K562 (cell line): Measurements from ENCODE around the gene ZNF749. TPM values are rescaled to one million over a fixed set of nuclear protein-coding genes. Genes with fewer than 3 reads are reported as not detected.

ENCODE experiments used
- BCOR ChIP-seq: fragments of 450-650 bp; IDR thresholded peaks from 2 replicates; pipeline ENCODE4 v1.6.1; 2016
- CBFB ChIP-seq: sonication (generic); formaldehyde crosslinking; IDR thresholded peaks from 2 replicates; pipeline ENCODE4 v1.4.0; 2020; ENCODE audit warnings: mild to moderate bottlenecking, missing genetic modification reagents
- CBX3 ChIP-seq, 2 experiments: IDR thresholded peaks; 1 replicate in 1 of 2; 2 replicates in 1 of 2; pipeline ENCODE4 v1.6.1; 2012; ENCODE audit warnings: inconsistent platforms in 2 of 2, low read length in 2 of 2, borderline replicate concordance in 1 of 2, control low read depth in 1 of 2
- ESRRA ChIP-seq: fragments of 450-650 bp; IDR thresholded peaks from 2 replicates; pipeline ENCODE4 v1.6.1; 2014; ENCODE audit warnings: low read depth, mild to moderate bottlenecking, moderate library complexity, borderline replicate concordance
- FOS ChIP-seq: IDR thresholded peaks from 3 replicates; pipeline ENCODE4 v1.6.1; 2011; ENCODE audit not compliant: insufficient read length; ENCODE audit errors: extremely low read depth
- FOSL1 ChIP-seq: fragments of 200-800 bp; sonication (Bioruptor generic); conservative IDR thresholded peaks from 2 replicates; pipeline ENCODE4 v1.6.1; 2016; ENCODE audit warnings: missing genetic modification characterization, missing compliant biosample characterization
- HMGN3 ChIP-seq: IDR thresholded peaks from 2 replicates; pipeline ENCODE4 v1.6.1; 2011; ENCODE audit warnings: borderline replicate concordance, low read depth, mild to moderate bottlenecking, mixed read lengths, low read length; ENCODE audit not compliant: insufficient read length; ENCODE audit errors: extremely low read depth
- L3MBTL2 ChIP-seq: fragments of 450-650 bp; IDR thresholded peaks from 2 replicates; pipeline ENCODE4 v1.6.1; 2016; ENCODE audit warnings: mild to moderate bottlenecking, moderate library complexity
- MAFG ChIP-seq: fragments of 450-650 bp; conservative IDR thresholded peaks from 2 replicates; pipeline ENCODE4 v1.6.1; 2016; ENCODE audit warnings: missing genetic modification characterization, missing compliant biosample characterization
- MAZ ChIP-seq, 2 experiments: fragments of 450-650 bp in 1 of 2; sonication (generic) in 1 of 2; formaldehyde crosslinking; IDR thresholded peaks in 1 of 2; conservative IDR thresholded peaks in 1 of 2; 2 replicates each; pipeline versions ENCODE4 v1.4.0 to v1.5.0; 2020; ENCODE audit warnings: mild to moderate bottlenecking in 1 of 2, missing genetic modification reagents in 1 of 2
- MBD2 ChIP-seq: sonication (generic); IDR thresholded peaks from 2 replicates; pipeline ENCODE4 v1.6.1; 2016; ENCODE audit warnings: low read depth, borderline replicate concordance
- MEF2D ChIP-seq: conservative IDR thresholded peaks from 2 replicates; pipeline ENCODE4 v1.6.1; 2016; ENCODE audit warnings: low read depth, missing genetic modification characterization, missing compliant biosample characterization
- NFYB ChIP-seq: IDR thresholded peaks from 2 replicates; pipeline ENCODE4 v1.6.1; 2011; ENCODE audit warnings: mild to moderate bottlenecking, moderate library complexity; ENCODE audit not compliant: insufficient read length; ENCODE audit errors: extremely low read depth
- NR1H2 ChIP-seq: sonication (generic); formaldehyde crosslinking; IDR thresholded peaks from 2 replicates; pipeline ENCODE4 v1.4.0; 2020; ENCODE audit warnings: mild to moderate bottlenecking, missing genetic modification reagents
- PHF21A ChIP-seq: fragments of 450-650 bp; IDR thresholded peaks from 2 replicates; pipeline ENCODE4 v1.6.1; 2017; ENCODE audit warnings: low read depth, borderline replicate concordance
- PPARD ChIP-seq: fragments of 250-450 bp; sonication (Bioruptor Pico); IDR thresholded peaks from 2 replicates; pipeline ENCODE4 v1.8.0; 2022; ENCODE audit warnings: inconsistent platforms, mild to moderate bottlenecking, moderate library complexity
- RUNX1 ChIP-seq: sonication (generic); IDR thresholded peaks from 2 replicates; pipeline ENCODE4 v1.6.1; 2016; ENCODE audit warnings: antibody characterized with exemption, low read depth
- SP2 ChIP-seq: IDR thresholded peaks from 2 replicates; pipeline ENCODE4 v1.6.1; 2011; ENCODE audit warnings: mild to moderate bottlenecking, low read depth, low read length, moderate library complexity; ENCODE audit not compliant: poor library complexity, severe bottlenecking; ENCODE audit errors: extremely low read depth
- YY1 ChIP-seq, 3 experiments: IDR thresholded peaks; 2 replicates each; pipeline ENCODE4 v1.6.1; 2011; ENCODE audit warnings: low read length in 2 of 3, mild to moderate bottlenecking in 2 of 3, moderate library complexity in 2 of 3, borderline replicate concordance in 1 of 3, control low read depth in 1 of 3, low read depth in 1 of 3; ENCODE audit not compliant: insufficient read depth in 3 of 3, insufficient replicate concordance in 2 of 3, control insufficient read depth in 1 of 3, insufficient read length in 1 of 3; ENCODE audit errors: extremely low read depth in 1 of 3
- ZFX ChIP-seq: sonication (generic); formaldehyde crosslinking; IDR thresholded peaks from 2 replicates; pipeline ENCODE4 v1.8.0; 2022; ENCODE audit warnings: mild to moderate bottlenecking, missing genetic modification reagents, moderate library complexity
- ZKSCAN8 ChIP-seq: fragments of 200-800 bp; sonication (Bioruptor generic); IDR thresholded peaks from 2 replicates; pipeline ENCODE4 v1.6.1; 2016; ENCODE audit warnings: missing genetic modification characterization, missing compliant biosample characterization
- ZNF232 ChIP-seq: sonication (generic); formaldehyde crosslinking; IDR thresholded peaks from 2 replicates; pipeline ENCODE4 v1.8.0; 2022; ENCODE audit warnings: mild to moderate bottlenecking, missing genetic modification reagents
- ZNF384 ChIP-seq: IDR thresholded peaks from 2 replicates; pipeline ENCODE4 v1.6.1; 2012; ENCODE audit warnings: low read depth, low read length, improper control_type of control experiment
- ZNF668 ChIP-seq: fragments of 250-450 bp; sonication (Bioruptor Pico); IDR thresholded peaks from 2 replicates; pipeline ENCODE4 v1.8.0; 2022; ENCODE audit warnings: mild to moderate bottlenecking, inconsistent platforms
- polyA plus RNA-seq, 8 experiments: library from polyadenylated mRNA; depleted of rRNA in 4 of 8; stranded (reverse) in 5 of 8; unstranded in 3 of 8; fragments of >200 nt; fragmentation: Nextera tagmentation in 2 of 8; fragmentation: Illumina TruSeq in 1 of 8; extraction: Ambion mirVana in 2 of 8; extraction: Trizol in 1 of 8; gene quantifications; 2 replicates each; pipeline versions ENCODE4 v1.2.1 to v1.2.3, GENCODE V29; 2011 to 2014; ENCODE audit warnings: inconsistent platforms in 1 of 8, missing spikeins in 1 of 8
- total RNA-seq, 7 experiments: library from RNA; depleted of rRNA in 6 of 7; stranded (reverse); fragments of >200 nt in 6 of 7; fragmentation: Illumina TruSeq in 2 of 7; extraction: Trizol in 2 of 7; gene quantifications; 2 replicates each; pipeline versions ENCODE4 v1.2.1 to v1.2.3, GENCODE V29; 2011 to 2021; ENCODE audit warnings: low replicate concordance in 1 of 7
- TF ChIP-seq, protein P1 (sequence below): fragments of 450-650 bp; IDR thresholded peaks from 2 replicates; pipeline ENCODE4 v1.6.1; 2018; ENCODE audit warnings: mild to moderate bottlenecking, low read depth; ENCODE audit not compliant: partially characterized antibody
- TF ChIP-seq, protein P2 (sequence below): fragments of 200-800 bp; sonication (Bioruptor generic); IDR thresholded peaks from 2 replicates; pipeline ENCODE4 v1.6.1; 2017; ENCODE audit warnings: missing genetic modification characterization, missing compliant biosample characterization

The ZNF749 gene
- total and polyA plus RNA-seq, 9 of the 15 experiments (the other 6 are each of a cell fraction or from before 2014, with no cell fraction given) = 5.3 to 33.2 (median 15.0) TPM

DNA sequence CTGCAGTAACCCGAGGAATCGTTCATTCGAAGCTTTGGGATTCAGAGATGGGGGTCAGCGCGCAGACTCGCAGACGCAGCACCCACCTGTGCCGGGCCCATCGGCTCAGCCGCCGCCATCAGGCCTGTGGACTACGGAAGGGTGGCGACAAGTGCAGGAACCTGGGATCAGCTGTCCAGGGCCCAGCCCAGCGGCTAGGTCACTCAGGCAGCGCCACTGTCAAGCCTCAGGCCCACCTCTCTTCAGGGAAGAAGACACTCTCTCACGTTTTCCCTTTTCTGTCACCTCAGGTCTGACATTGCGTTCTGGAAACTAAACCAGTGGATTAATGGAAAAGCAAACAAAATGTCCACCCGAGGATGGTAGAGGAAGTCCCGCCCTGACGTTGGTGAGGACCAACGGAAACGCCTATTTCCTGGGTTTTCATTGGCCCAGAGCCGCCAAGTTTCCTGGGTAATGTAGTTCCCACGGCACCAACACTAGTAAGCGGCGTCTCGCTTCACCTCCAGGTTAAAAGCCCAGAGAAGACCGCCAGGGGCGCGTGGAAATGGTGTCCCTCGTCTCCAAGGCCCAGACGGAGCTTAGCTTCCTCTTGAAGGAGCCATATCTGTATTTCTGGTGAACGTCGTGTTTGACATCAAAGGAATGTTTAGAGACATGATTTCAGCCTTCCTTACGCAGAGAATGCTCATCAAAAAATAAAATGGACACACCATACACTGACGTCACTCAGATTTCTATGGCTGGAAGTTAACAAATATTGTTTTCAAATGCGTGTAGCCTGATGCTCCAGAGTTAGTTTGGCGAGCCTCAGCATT, 42.3 kb downstream of the ZNF749 start, which contains the start of gene ZNF772 (continued):
- no peak for TF ChIP-seq MAFG
- no peak for TF ChIP-seq RUNX1
- no peak for TF ChIP-seq CBFB (CRISPR knock-in tag)
- no peak for TF ChIP-seq ZKSCAN8 (CRISPR knock-in tag)
- no peak for TF ChIP-seq PHF21A
- TF ChIP-seq FOS = peak; percentile 48
- TF ChIP-seq NFYB = peak; percentile 24
- TF ChIP-seq ESRRA = no peak
- TF ChIP-seq, protein P1, sequence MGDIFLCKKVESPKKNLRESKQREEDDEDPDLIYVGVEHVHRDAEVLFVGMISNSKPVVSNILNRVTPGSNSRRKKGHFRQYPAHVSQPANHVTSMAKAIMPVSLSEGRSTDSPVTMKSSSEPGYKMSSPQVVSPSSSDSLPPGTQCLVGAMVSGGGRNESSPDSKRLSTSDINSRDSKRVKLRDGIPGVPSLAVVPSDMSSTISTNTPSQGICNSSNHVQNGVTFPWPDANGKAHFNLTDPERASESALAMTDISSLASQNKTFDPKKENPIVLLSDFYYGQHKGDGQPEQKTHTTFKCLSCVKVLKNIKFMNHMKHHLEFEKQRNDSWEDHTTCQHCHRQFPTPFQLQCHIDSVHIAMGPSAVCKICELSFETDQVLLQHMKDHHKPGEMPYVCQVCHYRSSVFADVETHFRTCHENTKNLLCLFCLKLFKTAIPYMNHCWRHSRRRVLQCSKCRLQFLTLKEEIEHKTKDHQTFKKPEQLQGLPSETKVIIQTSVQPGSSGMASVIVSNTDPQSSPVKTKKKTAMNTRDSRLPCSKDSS = no peak
- peak; percentile 89 for TF ChIP-seq MBD2
- no peak for TF ChIP-seq MEF2D
- no peak for TF ChIP-seq MAZ (CRISPR knock-in tag; conservative IDR thresholded peaks at IDR 0.05 in 1 of 2, IDR thresholded peaks at IDR 0.05 in 1 of 2)
- TF ChIP-seq L3MBTL2 = peak; percentile 58
- TF ChIP-seq, protein P2, sequence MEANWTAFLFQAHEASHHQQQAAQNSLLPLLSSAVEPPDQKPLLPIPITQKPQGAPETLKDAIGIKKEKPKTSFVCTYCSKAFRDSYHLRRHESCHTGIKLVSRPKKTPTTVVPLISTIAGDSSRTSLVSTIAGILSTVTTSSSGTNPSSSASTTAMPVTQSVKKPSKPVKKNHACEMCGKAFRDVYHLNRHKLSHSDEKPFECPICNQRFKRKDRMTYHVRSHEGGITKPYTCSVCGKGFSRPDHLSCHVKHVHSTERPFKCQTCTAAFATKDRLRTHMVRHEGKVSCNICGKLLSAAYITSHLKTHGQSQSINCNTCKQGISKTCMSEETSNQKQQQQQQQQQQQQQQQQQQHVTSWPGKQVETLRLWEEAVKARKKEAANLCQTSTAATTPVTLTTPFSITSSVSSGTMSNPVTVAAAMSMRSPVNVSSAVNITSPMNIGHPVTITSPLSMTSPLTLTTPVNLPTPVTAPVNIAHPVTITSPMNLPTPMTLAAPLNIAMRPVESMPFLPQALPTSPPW (CRISPR knock-in tag) = no peak
- no peak for TF ChIP-seq NR1H2 (CRISPR knock-in tag)
- no peak for TF ChIP-seq HMGN3
- no peak for TF ChIP-seq PPARD (CRISPR knock-in tag)
- TF ChIP-seq SP2 = peak; percentile 60
- TF ChIP-seq ZNF232 = no peak
- TF ChIP-seq YY1 (IDR thresholded peaks at IDR 0.05; ENCODE audit: borderline replicate concordance in 1 of 3, control insufficient read depth in 1 of 3, extremely low read depth in 1 of 3, insufficient read depth in 3 of 3, insufficient read length in 1 of 3, insufficient replicate concordance in 2 of 3, low read depth in 1 of 3, low read length in 2 of 3) = peak in 2 of 3 experiments; percentile 53 to 88
- no peak for TF ChIP-seq CBX3 (IDR thresholded peaks at IDR 0.05; ENCODE audit: borderline replicate concordance in 1 of 2, low read length in 2 of 2)
- TF ChIP-seq ZNF668 (CRISPR knock-in tag) = no peak
- TF ChIP-seq ZNF384 = no peak
- no peak for TF ChIP-seq ZFX (CRISPR knock-in tag)
- TF ChIP-seq BCOR = no peak
- peak; percentile 48; the same call in 1 of the 2 replicates for TF ChIP-seq FOSL1 (tag)
